SU-DHL-6 (cell line): Measurements from ENCODE around the gene STEAP3.

ENCODE experiments used
- H2AFZ ChIP-seq: fragments of 200-600 bp; sonication (generic); 2 replicates; pipeline ENCODE4 v1.6.1; 2014; ENCODE audit warnings: low read depth, mild to moderate bottlenecking, moderate library complexity, mixed read lengths, antibody characterized with exemption, low read length; ENCODE audit not compliant: severe bottlenecking
- H3F3A ChIP-seq: fragments of 200-600 bp; shearing (Covaris generic); 2 replicates; pipeline ENCODE4 v1.6.0; 2016; ENCODE audit warnings: antibody characterized with exemption, mild to moderate bottlenecking; ENCODE audit not compliant: insufficient read depth
- H3K27ac ChIP-seq: fragments of 200-600 bp; sonication (generic); 2 replicates; pipeline ENCODE4 v1.5.1; 2016; ENCODE audit warnings: low read depth, mild to moderate bottlenecking, low read length, moderate library complexity, mixed read lengths
- H3K27me3 ChIP-seq: fragments of 200-600 bp; sonication (generic), shearing (Covaris generic); 2 replicates; pipeline ENCODE4 v1.6.0; 2014; ENCODE audit warnings: mild to moderate bottlenecking, low read length
- H3K36me3 ChIP-seq: fragments of 200-600 bp; sonication (generic); 2 replicates; pipeline ENCODE4 v1.6.1; 2014; ENCODE audit warnings: mild to moderate bottlenecking, low read length, mixed read lengths
- H3K4me2 ChIP-seq: fragments of 300-600, 200-600 bp; shearing (Covaris generic), sonication (generic); 2 replicates; pipeline ENCODE4 v1.6.0; 2014; ENCODE audit warnings: low read length, low read depth, mild to moderate bottlenecking; ENCODE audit not compliant: poor library complexity, severe bottlenecking
- H3K4me3 ChIP-seq: fragments of 200-600 bp; sonication (generic); 2 replicates; pipeline ENCODE4 v1.5.1; 2014; ENCODE audit warnings: antibody characterized with exemption, low read length, mild to moderate bottlenecking, mixed read lengths; ENCODE audit not compliant: insufficient read depth, poor library complexity, severe bottlenecking
- H3K79me2 ChIP-seq: fragments of 200-600 bp; sonication (generic); 2 replicates; pipeline ENCODE4 v1.6.1; 2014; ENCODE audit warnings: mild to moderate bottlenecking, low read length, moderate library complexity; ENCODE audit not compliant: insufficient read depth
- H3K9ac ChIP-seq: fragments of 200-600 bp; sonication (generic); 2 replicates; pipeline ENCODE4 v1.7.0; 2014; ENCODE audit warnings: mild to moderate bottlenecking, low read length
- H3K9me2 ChIP-seq: fragments of 200-600 bp; sonication (generic); replicated peaks from 2 replicates; pipeline ENCODE4 v1.6.1; 2014; ENCODE audit warnings: low read length; ENCODE audit not compliant: insufficient read depth
- H3K9me3 ChIP-seq: fragments of 200-600 bp; sonication (generic); 2 replicates; pipeline ENCODE4 v1.6.1; 2014; ENCODE audit warnings: low read length, mixed read lengths; ENCODE audit not compliant: insufficient read depth
- H4K20me1 ChIP-seq: fragments of 200-600 bp; sonication (generic); 2 replicates; pipeline ENCODE4 v1.6.1; 2014; ENCODE audit warnings: low read depth, mild to moderate bottlenecking, antibody characterized with exemption, low read length, moderate library complexity, mixed read lengths
- EZH2phosphoT487 ChIP-seq: fragments of 200-600 bp; sonication (generic), shearing (Covaris generic); conservative IDR thresholded peaks from 2 replicates; pipeline ENCODE4 v1.6.1; 2018; ENCODE audit warnings: mild to moderate bottlenecking, antibody characterized with exemption, low read length, moderate library complexity, mixed read lengths
- TF ChIP-seq, protein P1 (sequence below): fragments of 200-600 bp; sonication (generic); IDR thresholded peaks from one replicate; pipeline ENCODE4 v1.5.1; 2017; ENCODE audit warnings: antibody characterized with exemption, mild to moderate bottlenecking, low read length, moderate library complexity; ENCODE audit not compliant: insufficient read depth, poor library complexity, severe bottlenecking

STEAP3 gene

GRCh38 chr2:119175517-119175916, 48.1 kb upstream of the STEAP3 start:
- H3K9me2 ChIP-seq = no peaks in the 10 kb centered on the region
- H3K4me2 ChIP-seq = no peak overlapping the region
- H3K9ac ChIP-seq = no peak overlapping the region
- no peak overlapping the region for H2AFZ ChIP-seq
- H3K27me3 ChIP-seq = no peaks in the 10 kb centered on the region
- no peaks in the 10 kb centered on the region for H3F3A ChIP-seq
- no peaks in the 10 kb centered on the region for H3K79me2 ChIP-seq
- no peaks in the 10 kb centered on the region for H4K20me1 ChIP-seq
- H3K4me3 ChIP-seq = no peak overlapping the region
- no peaks in the 10 kb centered on the region for H3K36me3 ChIP-seq
- no peak overlapping the region for H3K27ac ChIP-seq
- no peaks in the 10 kb centered on the region for H3K9me3 ChIP-seq
- no peak for TF ChIP-seq EZH2phosphoT487
- TF ChIP-seq, protein P1, sequence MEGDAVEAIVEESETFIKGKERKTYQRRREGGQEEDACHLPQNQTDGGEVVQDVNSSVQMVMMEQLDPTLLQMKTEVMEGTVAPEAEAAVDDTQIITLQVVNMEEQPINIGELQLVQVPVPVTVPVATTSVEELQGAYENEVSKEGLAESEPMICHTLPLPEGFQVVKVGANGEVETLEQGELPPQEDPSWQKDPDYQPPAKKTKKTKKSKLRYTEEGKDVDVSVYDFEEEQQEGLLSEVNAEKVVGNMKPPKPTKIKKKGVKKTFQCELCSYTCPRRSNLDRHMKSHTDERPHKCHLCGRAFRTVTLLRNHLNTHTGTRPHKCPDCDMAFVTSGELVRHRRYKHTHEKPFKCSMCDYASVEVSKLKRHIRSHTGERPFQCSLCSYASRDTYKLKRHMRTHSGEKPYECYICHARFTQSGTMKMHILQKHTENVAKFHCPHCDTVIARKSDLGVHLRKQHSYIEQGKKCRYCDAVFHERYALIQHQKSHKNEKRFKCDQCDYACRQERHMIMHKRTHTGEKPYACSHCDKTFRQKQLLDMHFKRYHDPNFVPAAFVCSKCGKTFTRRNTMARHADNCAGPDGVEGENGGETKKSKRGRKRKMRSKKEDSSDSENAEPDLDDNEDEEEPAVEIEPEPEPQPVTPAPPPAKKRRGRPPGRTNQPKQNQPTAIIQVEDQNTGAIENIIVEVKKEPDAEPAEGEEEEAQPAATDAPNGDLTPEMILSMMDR = no peak

- TF ChIP-seq EZH2phosphoT487 = no peak
- TF ChIP-seq, protein P1 = no peak
- no peaks in the 10 kb centered on the region for H3F3A ChIP-seq
- H4K20me1 ChIP-seq = no peaks in the 10 kb centered on the region
Measured at GRCh38 chr2:119177171-119177837, 46.3 kb upstream of the STEAP3 start.

DNA sequence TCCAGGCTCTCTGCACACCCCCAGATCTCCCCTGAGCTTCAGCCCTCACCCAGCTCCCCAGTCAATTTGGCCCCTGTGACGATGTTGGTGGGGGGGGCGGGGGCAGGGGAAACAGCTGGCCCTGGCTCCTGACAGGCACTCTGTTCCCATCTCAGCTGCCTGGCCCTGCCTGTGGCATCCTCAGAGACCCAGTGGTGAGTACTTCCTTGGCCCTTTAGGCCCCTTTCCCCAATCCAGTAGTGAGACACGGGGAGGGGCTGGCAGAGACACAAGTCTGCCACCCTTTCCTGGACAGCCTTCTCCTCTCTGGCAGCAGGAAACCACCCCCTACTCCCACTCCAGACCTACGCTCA, 45.8 kb upstream of the STEAP3 start:
- TF ChIP-seq, protein P1 = no peak
- no peak for TF ChIP-seq EZH2phosphoT487
- no peaks in the 10 kb centered on the region for H3K9me3 ChIP-seq
- H3K4me2 ChIP-seq = no peak overlapping the region
- H2AFZ ChIP-seq = no peak overlapping the region
- H3K27me3 ChIP-seq = no peaks in the 10 kb centered on the region
- no peak overlapping the region for H3K27ac ChIP-seq
- no peaks in the 10 kb centered on the region for H3K9me2 ChIP-seq
- H3K4me3 ChIP-seq = no peak overlapping the region
- no peaks in the 10 kb centered on the region for H3K36me3 ChIP-seq
- no peaks in the 10 kb centered on the region for H3K79me2 ChIP-seq
- H3F3A ChIP-seq = no peaks in the 10 kb centered on the region
- no peak overlapping the region for H3K9ac ChIP-seq
- no peaks in the 10 kb centered on the region for H4K20me1 ChIP-seq

More at GRCh38 chr2:119177171-119177837, 46.3 kb upstream of the STEAP3 start:
- Histone ChIP-seq H3K4me3 (no peak overlapping the region), H2AFZ (no peak overlapping the region), H3K9me3 (no peaks in the 10 kb centered on the region), H3K79me2 (no peaks in the 10 kb centered on the region), H3K9ac (no peak overlapping the region), H3K27me3 (no peaks in the 10 kb centered on the region), H3K9me2 (no peaks in the 10 kb centered on the region), H3K4me2 (no peak overlapping the region), H3K36me3 (no peaks in the 10 kb centered on the region), H3K27ac (no peak overlapping the region)
